ENCODE data around the gene ZFPL1. TPM values are rescaled to one million over a fixed set of nuclear protein-coding genes. Genes with fewer than 3 reads are reported as not detected.

ZFPL1 gene
- total RNA-seq (2014; rRNA removed; shearing (Covaris generic)) = 26.6 and 28.0 TPM in 2 replicates
- polyA plus RNA-seq (2014; cell fraction: nucleus; rRNA removed) = 21.8 and 43.2 TPM in 2 replicates

DNA sequence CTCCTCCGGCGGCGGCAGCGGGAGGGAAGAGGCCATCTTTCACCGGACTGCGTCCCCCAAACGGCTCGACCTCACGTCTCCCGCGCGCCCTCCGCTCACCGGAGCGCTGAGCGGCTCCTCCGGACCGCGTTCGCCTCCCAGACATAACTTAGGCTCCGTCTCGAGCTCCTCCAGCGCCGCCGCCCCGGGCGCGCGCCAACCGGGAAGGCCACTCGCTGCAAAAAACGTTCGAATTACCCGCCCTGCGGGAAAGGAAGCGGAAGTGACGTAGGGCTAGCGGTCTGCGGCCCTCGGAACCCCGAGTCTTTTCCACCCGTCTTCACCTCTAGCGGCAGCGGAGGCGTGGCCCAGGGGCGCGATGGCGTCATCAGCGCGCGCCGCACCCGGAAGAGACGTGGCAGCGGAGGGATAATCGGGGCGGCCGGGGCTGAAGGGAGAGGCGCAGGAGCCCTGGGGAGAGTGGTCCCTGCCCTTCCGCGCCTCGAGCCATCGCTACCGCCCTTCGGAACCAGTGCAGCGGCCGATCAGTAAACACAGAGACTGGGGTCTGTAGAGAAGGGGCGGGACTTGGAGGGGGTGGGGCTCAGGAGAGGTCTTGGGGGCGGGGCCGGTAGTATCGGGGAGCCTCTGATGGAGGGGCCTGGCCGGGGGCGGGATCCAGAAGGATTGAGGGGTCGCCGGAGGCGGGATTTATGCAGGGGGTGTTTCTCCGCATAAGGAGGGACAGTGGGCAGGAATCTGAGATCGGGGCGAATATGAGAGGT, at the start of gene ZFPL1, which contains the start of gene CDCA5:
Gene ZFPL1 (plus strand): TSS at position 389 of the 764 bp plus-strand sequence. CDS start 477 bp downstream, outside the sequence.
Gene CDCA5 (minus strand): TSS at position 207 of the 764 bp plus-strand sequence. CDS start 62 bp downstream, at position 145.
- peak; percentile 89 for DNase-seq (ENCODE audit: extremely low read depth, low read depth)

- no peak for DNase-seq (ENCODE audit: extremely low read depth, low read depth)
These were observed 49.6 kb upstream of the ZFPL1 start for GRCh38 chr11:65034423-65034822.

DNA sequence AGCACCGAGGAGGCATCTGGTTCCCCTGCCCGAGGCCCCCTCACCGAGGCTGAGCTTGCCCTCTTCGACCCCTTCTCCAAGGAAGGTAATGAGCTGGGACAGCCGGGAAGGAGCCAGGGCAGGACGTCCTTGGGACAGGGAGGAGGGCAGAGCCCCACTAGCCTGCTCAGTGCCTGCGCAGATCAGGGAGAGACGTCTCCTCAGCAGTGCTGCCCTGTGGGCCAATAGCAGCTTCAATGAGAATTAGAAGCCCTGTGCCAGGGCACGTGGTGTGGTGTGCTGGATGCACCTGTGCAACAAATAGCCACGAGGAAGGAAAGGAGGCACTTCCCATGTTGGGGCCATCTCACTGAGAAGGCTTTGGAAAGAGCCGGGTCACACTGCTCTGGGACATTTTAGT, 48.4 kb upstream of the ZFPL1 start:
- DNase-seq (ENCODE audit: extremely low read depth, low read depth) = no peak

DNA sequence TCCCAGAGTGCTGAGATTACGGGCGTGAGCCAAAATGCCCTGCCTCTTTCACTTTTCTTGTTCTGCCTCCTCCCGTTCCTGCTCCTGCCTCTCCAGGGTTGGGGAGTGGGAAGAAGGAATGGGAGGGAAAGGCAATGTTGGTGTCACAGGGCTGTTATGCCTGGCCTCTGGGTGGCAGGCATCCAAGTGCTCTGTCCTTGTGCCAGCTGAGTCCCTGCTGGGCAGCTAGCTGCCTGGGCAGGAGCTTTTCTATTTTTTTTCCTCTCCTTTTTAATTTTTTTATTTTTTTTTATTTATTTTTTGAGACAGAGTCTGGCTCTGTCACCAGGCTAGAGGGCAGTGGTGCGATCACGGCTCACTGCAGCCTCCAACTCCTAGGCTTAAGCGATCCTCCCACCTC, 47.1 kb upstream of the ZFPL1 start:
- no peak for DNase-seq (ENCODE audit: extremely low read depth, low read depth)

- DNase-seq (ENCODE audit: extremely low read depth, low read depth) = no peak
These were observed 43.5 kb upstream of the ZFPL1 start for GRCh38 chr11:65040520-65040846.

DNA sequence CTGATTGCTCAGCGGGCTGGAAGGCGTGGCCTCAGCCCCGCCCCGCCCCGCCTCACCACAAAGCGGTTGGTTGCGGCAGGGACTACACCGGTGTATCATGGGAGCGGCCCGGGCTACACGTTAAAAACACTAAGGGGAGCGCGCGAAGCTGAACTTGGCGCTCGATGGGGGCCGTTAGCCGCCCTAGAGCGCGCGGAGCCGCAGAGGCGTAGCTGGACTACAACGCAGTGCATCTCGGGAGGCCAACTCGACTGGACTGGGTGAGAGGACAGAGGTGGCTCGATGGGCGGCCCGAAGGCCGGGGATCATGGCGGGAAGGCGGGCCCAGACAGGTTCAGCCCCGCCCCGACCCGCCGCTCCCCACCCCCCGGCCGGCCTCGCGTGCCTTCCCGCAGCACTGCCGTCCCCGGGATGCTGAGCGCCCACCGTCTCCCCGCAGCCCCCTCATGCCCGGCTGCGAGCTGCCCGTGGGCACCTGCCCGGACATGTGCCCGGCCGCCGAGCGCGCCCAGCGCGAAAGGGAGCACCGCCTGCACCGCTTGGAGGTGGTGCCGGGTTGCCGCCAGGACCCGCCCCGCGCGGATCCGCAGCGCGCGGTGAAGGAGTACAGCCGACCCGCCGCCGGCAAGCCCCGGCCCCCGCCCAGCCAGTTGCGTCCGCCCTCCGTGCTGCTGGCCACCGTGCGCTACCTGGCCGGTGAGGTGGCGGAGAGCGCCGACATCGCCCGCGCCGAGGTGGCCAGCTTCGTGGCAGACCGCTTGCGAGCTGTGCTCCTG, 43.0 kb upstream of the ZFPL1 start, which contains the start of gene SAC3D1:
Gene SAC3D1 (plus strand): TSS at position 364 of the 776 bp plus-strand sequence. CDS start 83 bp downstream, at position 447.
- peak; percentile 90 for DNase-seq (ENCODE audit: extremely low read depth, low read depth)

DNA sequence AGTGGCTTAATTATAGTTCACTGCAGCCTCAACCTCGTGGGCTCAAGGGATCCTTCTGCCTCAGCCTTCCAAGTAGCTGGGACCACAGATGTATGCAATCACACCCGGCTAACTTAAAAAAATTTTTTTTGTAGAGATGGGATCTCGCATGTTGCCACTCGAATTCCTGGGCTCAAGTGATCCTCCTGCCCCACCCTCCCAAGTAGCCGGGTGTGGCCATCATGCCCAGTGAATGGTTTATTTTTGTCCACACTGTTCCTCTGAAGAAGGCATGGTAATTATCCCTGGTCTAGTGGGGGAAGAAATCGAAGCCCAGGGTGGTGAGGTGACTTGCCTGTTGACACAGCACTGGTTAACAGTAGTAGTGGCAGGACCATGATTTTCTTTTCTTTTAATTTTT, 41.1 kb upstream of the ZFPL1 start:
- no peak for DNase-seq (ENCODE audit: extremely low read depth, low read depth)

DNA sequence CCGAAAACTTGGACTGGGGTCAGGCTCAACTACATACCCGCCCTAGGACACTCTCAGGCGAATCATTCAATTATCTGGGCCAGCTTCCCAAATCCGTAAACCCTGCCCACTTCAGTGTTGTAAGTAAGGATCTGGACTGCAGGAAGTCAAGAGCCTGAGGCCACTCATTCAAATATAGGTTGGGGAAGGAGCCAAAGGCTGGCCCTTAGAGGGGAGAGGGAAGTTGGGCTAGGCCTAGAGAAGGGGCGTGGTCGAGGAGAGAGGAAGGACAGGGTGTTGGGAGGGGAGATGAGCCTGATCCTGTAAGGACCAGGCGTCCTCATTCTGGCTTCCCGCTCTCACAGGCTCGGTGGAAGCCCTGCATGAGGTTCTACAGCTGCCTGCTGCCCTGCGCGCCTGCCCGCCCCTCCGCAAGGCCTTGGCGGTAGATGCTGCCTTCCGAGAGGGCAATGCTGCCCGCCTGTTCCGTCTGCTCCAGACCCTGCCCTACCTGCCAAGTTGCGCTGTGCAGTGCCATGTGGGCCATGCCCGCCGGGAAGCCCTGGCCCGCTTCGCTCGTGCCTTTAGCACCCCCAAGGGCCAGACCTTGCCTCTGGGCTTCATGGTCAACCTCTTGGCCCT, 40.0 kb upstream of the ZFPL1 start:
- DNase-seq (ENCODE audit: extremely low read depth, low read depth) = no peak

GRCh38 chr11:65045061-65045460, 39.0 kb upstream of the ZFPL1 start:
- DNase-seq (ENCODE audit: extremely low read depth, low read depth) = no peak

GRCh38 chr11:65045728-65046127, 38.3 kb upstream of the ZFPL1 start:
- no peak for DNase-seq (ENCODE audit: extremely low read depth, low read depth)

DNA sequence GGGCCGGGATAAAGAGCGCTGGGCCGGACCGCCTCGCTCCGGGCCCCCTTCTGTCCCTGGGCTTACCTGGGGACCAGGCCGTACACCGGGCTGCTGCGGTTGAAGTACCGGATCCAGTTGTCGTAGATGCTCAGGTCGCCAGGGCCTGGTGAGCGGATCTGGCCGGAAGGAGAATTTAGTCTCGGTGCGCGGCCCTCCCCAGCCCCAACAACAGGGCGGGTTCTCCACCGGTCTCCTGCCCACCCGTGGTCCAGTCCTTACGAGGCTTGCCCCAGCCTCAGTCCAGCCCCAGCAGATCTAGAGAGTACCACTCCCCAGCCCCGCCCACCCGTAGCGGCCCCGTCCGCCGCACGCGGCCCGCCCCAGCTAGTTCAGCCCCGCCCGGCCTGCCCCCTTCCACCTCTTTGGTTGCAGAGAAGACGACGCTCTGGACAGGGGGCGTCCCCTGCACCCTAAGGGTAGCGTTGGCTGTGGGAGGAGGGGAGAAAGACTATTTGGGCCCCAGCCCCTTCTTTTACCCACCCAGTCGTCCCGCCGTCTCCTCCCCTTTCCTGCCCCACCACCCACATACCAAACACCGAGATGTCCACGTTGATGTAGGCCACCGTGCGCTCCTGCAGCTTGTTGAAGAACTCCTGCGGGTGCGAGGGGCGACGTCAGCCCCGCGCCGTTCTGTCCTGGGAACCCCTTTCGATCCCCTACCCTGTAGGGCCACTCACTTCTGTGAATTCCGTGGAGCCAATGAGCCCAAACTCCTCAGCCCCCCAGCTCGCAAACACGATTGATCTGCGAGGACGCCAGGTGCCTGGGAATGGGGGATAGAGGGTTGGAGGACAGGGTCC, 36.2 kb upstream of the ZFPL1 start:
- no peak for DNase-seq (ENCODE audit: extremely low read depth, low read depth)

- DNase-seq (ENCODE audit: extremely low read depth, low read depth) = no peak
These were observed 32.6 kb upstream of the ZFPL1 start for GRCh38 chr11:65051398-65051858.

DNA sequence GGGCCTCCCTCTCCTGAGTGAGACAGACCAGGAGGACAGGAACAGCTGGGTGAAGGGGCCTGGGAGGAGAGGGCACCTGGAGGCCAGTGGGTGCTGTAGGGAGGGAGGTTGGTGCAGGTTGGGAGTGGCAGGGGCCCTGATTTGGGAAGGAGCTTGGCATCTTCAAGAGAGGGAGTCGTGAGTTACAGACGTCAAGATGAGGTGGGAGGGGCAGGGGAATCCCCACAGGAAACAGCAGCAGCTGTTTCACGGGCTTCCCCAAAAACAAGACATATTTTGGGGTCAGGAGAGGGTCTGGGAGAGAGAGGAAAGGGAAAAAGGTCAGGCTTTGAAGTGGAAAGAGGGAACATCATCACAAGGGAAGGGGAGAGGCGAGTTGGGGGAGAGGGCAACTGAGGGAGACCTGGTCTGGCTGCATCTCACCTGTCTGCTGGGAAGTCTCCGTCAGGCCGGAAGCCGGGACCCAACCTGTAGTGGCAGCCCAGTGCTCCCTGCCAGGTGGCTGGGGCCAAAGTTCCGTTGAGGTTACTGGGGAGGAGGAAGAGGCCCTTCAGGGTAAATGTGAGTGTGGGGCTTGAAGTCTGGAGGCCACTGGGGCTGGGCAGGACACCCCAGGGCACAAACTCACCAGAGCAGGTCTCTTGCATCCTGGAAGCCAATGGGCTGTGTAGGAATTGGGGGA, 30.1 kb upstream of the ZFPL1 start:
- no peak for DNase-seq (ENCODE audit: extremely low read depth, low read depth)

DNA sequence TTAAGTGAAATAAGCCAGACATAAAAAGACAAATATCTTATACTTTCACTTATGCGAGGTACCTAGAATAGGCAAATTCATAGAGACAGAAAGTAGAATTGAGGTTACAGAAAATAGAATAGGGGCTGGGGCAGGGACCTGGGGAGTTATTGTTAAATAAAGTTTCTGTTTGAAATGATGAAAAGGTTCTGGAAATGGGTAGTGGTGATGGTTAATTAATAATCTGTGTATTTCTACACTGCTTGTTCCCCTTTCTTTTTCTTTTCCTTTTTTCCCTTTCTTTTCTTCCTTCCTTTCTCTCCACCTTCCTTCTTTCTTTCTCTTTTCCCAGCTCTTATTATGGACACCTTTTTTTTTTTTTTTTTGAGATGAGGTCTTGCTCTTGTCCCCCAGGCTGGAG, 28.5 kb upstream of the ZFPL1 start:
- no peak for DNase-seq (ENCODE audit: extremely low read depth, low read depth)

- no peak for DNase-seq (ENCODE audit: extremely low read depth, low read depth)
These were observed 27.0 kb upstream of the ZFPL1 start for GRCh38 chr11:65056999-65057398.

- no peak for DNase-seq (ENCODE audit: extremely low read depth, low read depth)
These were observed 26.5 kb upstream of the ZFPL1 start for GRCh38 chr11:65057526-65057925.

DNA sequence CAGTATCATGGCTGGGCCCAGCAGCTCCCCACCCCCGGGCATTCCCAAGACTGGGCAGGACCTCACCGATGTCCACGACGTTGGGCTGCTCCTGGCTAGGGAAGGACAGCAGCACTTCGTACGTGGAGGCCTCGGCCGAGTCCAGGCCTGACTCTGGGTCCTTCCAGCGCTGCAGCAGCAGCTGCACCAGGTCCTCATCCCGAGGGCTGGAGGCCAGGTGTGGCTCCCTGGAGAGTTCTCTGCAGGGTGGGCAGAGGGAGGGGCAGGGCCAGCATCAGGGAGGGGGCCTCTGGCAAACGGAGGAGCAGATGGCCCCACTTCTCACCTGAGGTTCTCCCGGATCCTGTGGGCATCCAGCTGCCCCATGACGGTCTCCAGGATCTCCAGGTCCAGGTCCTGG, 26.0 kb upstream of the ZFPL1 start:
- DNase-seq (ENCODE audit: extremely low read depth, low read depth) = no peak

GRCh38 chr11:65058419-65059054, 25.5 kb upstream of the ZFPL1 start, which contains the start of gene NAALADL1:
Gene NAALADL1, minus strand, starts transcription at chr11:65058553. Its CDS starts 32 bp downstream, at chr11:65058521.
- DNase-seq (ENCODE audit: extremely low read depth, low read depth) = no peak

GRCh38 chr11:65059523-65059922, 24.5 kb upstream of the ZFPL1 start:
- DNase-seq (ENCODE audit: extremely low read depth, low read depth) = no peak
